Stimulated activated CD8-positive, alpha-beta memory T cell treated with anti-CD3 and anti-CD28 coated beads, Interleukin-12 subunit alpha, Interleukin-12 subunit beta, amount 100 ng/mL, for 4 hours (primary cell): Measurements from ENCODE around the gene TSHZ2.
"Not testable (repeated sequence)": the region's sequence is repeated elsewhere in the genome, so short reads cannot be mapped to it uniquely, and the experiment has no call there.

ENCODE experiments used
- DNase-seq: peaks from one replicate; pipeline ENCODE4 v3.0.0-alpha.2; 2020; ENCODE audit warnings: low read depth

The TSHZ2 gene

GRCh38 chr20:52962183-52962582 lies 10.0 kb upstream of the TSHZ2 start:
- no peak for DNase-seq

GRCh38 chr20:52963131-52963530 lies 9.0 kb upstream of the TSHZ2 start:
- no peak for DNase-seq

GRCh38 chr20:52964131-52964530 lies 8.0 kb upstream of the TSHZ2 start:
- no peak for DNase-seq

GRCh38 chr20:52965380-52965779 lies 6.8 kb upstream of the TSHZ2 start:
- DNase-seq = no peak

- DNase-seq = no peak
Measured at GRCh38 chr20:52965819-52966218, 6.3 kb upstream of the TSHZ2 start.

- not testable (repeated sequence) for DNase-seq
Measured at GRCh38 chr20:52966543-52966942, 5.6 kb upstream of the TSHZ2 start.

- DNase-seq = no peak
Measured at GRCh38 chr20:52971498-52972189, 514 bp upstream of the TSHZ2 start.

GRCh38 chr20:52972965-52973819 lies 1.0 kb downstream of the TSHZ2 start:
- DNase-seq = no peak

GRCh38 chr20:52974179-52974594 lies 2.0 kb downstream of the TSHZ2 start:
- no peak for DNase-seq

- DNase-seq = no peak
Measured at GRCh38 chr20:52975029-52975732, 3.0 kb downstream of the TSHZ2 start.

- no peak for DNase-seq
Measured at GRCh38 chr20:52975803-52976531, 3.8 kb downstream of the TSHZ2 start.

GRCh38 chr20:52978851-52979250 lies 6.7 kb downstream of the TSHZ2 start:
- no peak for DNase-seq

GRCh38 chr20:52981051-52981450 lies 8.9 kb downstream of the TSHZ2 start:
- no peak for DNase-seq

GRCh38 chr20:52983726-52984450 lies 11.7 kb downstream of the TSHZ2 start:
- DNase-seq = no peak

GRCh38 chr20:52984451-52984810 lies 12.3 kb downstream of the TSHZ2 start:
- no peak for DNase-seq

GRCh38 chr20:52985687-52986086 lies 13.5 kb downstream of the TSHZ2 start:
- DNase-seq = no peak

GRCh38 chr20:52987295-52987694 lies 15.1 kb downstream of the TSHZ2 start:
- DNase-seq = no peak

GRCh38 chr20:52991830-52992229 lies 19.7 kb downstream of the TSHZ2 start:
- no peak for DNase-seq

GRCh38 chr20:52992632-52993031 lies 20.5 kb downstream of the TSHZ2 start:
- no peak for DNase-seq

GRCh38 chr20:52993076-52993475 lies 20.9 kb downstream of the TSHZ2 start:
- DNase-seq = no peak

GRCh38 chr20:52994184-52994970 lies 22.2 kb downstream of the TSHZ2 start:
- DNase-seq = no peak
